HEK293 (cell line): ENCODE measurements around the gene PLP2.
A peak's percentile ranks its signal among the peaks of the same experiment; 100 is the strongest.

ENCODE experiments used
- BCL11A ChIP-seq: fragments of 450-650 bp; formaldehyde crosslinking; IDR thresholded peaks from 2 replicates; pipeline ENCODE4 v1.5.1; 2016; ENCODE audit warnings: low read depth, missing biosample characterization, missing genetic modification characterization
- BCL11B ChIP-seq: fragments of 450-650 bp; formaldehyde crosslinking; IDR thresholded peaks from 2 replicates; pipeline ENCODE4 v1.5.1; 2016; ENCODE audit warnings: low read depth, missing biosample characterization, missing genetic modification characterization
- CTCF ChIP-seq: fragments of 450-650 bp; formaldehyde crosslinking; IDR thresholded peaks from 2 replicates; pipeline ENCODE4 v1.5.1; 2016; ENCODE audit warnings: missing biosample characterization, missing genetic modification characterization
- EGR2 ChIP-seq: fragments of 450-650 bp; formaldehyde crosslinking; IDR thresholded peaks from 2 replicates; pipeline ENCODE4 v1.5.1; 2016; ENCODE audit warnings: low read depth, missing biosample characterization, missing genetic modification characterization
- GLIS2 ChIP-seq: fragments of 450-650 bp; formaldehyde crosslinking; IDR thresholded peaks from 2 replicates; pipeline ENCODE4 v1.5.1; 2016; ENCODE audit warnings: missing biosample characterization, missing genetic modification characterization
- HIC1 ChIP-seq: fragments of 450-650 bp; formaldehyde crosslinking; IDR thresholded peaks from 2 replicates; pipeline ENCODE4 v1.5.1; 2016; ENCODE audit warnings: missing biosample characterization, missing genetic modification characterization
- KLF1 ChIP-seq: fragments of 450-650 bp; formaldehyde crosslinking; IDR thresholded peaks from 2 replicates; pipeline ENCODE4 v1.5.1; 2016; ENCODE audit warnings: missing biosample characterization, missing genetic modification characterization
- KLF10 ChIP-seq: fragments of 450-650 bp; IDR thresholded peaks from 2 replicates; pipeline ENCODE4 v1.5.1; 2018; ENCODE audit warnings: missing biosample characterization, mild to moderate bottlenecking, missing genetic modification characterization
- KLF16 ChIP-seq: fragments of 450-650 bp; formaldehyde crosslinking; IDR thresholded peaks from 2 replicates; pipeline ENCODE4 v1.5.1; 2017; ENCODE audit warnings: missing biosample characterization, missing genetic modification characterization
- KLF8 ChIP-seq: fragments of 450-650 bp; formaldehyde crosslinking; IDR thresholded peaks from 2 replicates; pipeline ENCODE4 v1.5.1; 2016; ENCODE audit warnings: missing biosample characterization, missing genetic modification characterization
- KLF9 ChIP-seq: fragments of 450-650 bp; formaldehyde crosslinking; IDR thresholded peaks from 2 replicates; pipeline ENCODE4 v1.5.1; 2016; ENCODE audit warnings: missing biosample characterization, missing genetic modification characterization, low read depth
- SP2 ChIP-seq: fragments of 450-650 bp; formaldehyde crosslinking; IDR thresholded peaks from 2 replicates; pipeline ENCODE4 v1.5.1; 2016; ENCODE audit warnings: missing biosample characterization, missing genetic modification characterization
- ZBTB10 ChIP-seq: fragments of 450-650 bp; formaldehyde crosslinking; IDR thresholded peaks from 2 replicates; pipeline ENCODE4 v1.5.1; 2016; ENCODE audit warnings: missing biosample characterization, missing genetic modification characterization
- ZBTB17 ChIP-seq: fragments of 450-650 bp; formaldehyde crosslinking; IDR thresholded peaks from 2 replicates; pipeline ENCODE4 v1.5.1; 2016; ENCODE audit warnings: missing biosample characterization, missing genetic modification characterization
- ZBTB26 ChIP-seq: fragments of 450-650 bp; formaldehyde crosslinking; optimal IDR thresholded peaks from 2 replicates; pipeline ENCODE3; 2016; ENCODE audit warnings: missing biosample characterization, mild to moderate bottlenecking, missing genetic modification characterization
- ZIC2 ChIP-seq: fragments of 450-650 bp; formaldehyde crosslinking; IDR thresholded peaks from 2 replicates; pipeline ENCODE4 v1.5.1; 2016; ENCODE audit warnings: missing biosample characterization, missing genetic modification characterization
- ZNF155 ChIP-seq: fragments of 450-650 bp; formaldehyde crosslinking; IDR thresholded peaks from 2 replicates; pipeline ENCODE4 v1.5.1; 2016; ENCODE audit warnings: missing biosample characterization, missing genetic modification characterization
- ZNF18 ChIP-seq: fragments of 450-650 bp; formaldehyde crosslinking; IDR thresholded peaks from 2 replicates; pipeline ENCODE4 v1.5.1; 2016; ENCODE audit warnings: missing biosample characterization, missing genetic modification characterization
- ZNF221 ChIP-seq: fragments of 450-650 bp; formaldehyde crosslinking; IDR thresholded peaks from 2 replicates; pipeline ENCODE4 v1.5.1; 2017; ENCODE audit warnings: missing biosample characterization, missing genetic modification characterization, borderline replicate concordance
- ZNF423 ChIP-seq: fragments of 450-650 bp; formaldehyde crosslinking; IDR thresholded peaks from 2 replicates; pipeline ENCODE4 v1.5.1; 2016; ENCODE audit warnings: missing biosample characterization, missing genetic modification characterization
- ZNF510 ChIP-seq: fragments of 450-650 bp; formaldehyde crosslinking; IDR thresholded peaks from 2 replicates; pipeline ENCODE4 v1.5.1; 2018; ENCODE audit warnings: mild to moderate bottlenecking, missing genetic modification characterization, missing biosample characterization; ENCODE audit not compliant: insufficient replicate concordance
- ZNF629 ChIP-seq: fragments of 450-650 bp; formaldehyde crosslinking; IDR thresholded peaks from 2 replicates; pipeline ENCODE4 v1.5.1; 2017; ENCODE audit warnings: missing biosample characterization, missing genetic modification characterization
- ZNF654 ChIP-seq: fragments of 450-650 bp; formaldehyde crosslinking; IDR thresholded peaks from 2 replicates; pipeline ENCODE4 v1.5.1; 2016; ENCODE audit warnings: low read depth, missing biosample characterization, missing genetic modification characterization

Gene PLP2

GRCh38 chrX:49186125-49187027 lies 14.7 kb downstream of the PLP2 start, which contains the start of gene PRICKLE3 (continued):
- peak; percentile 94 for TF ChIP-seq ZIC2 (tag by site-specific recombination)
- peak; percentile 70 for TF ChIP-seq SP2 (tag by site-specific recombination)
- TF ChIP-seq KLF8: peak; percentile 30; the same call in 1 of the 2 replicates
- TF ChIP-seq ZBTB10 (tag by site-specific recombination): peak; percentile 79
- TF ChIP-seq KLF10 (tag by site-specific recombination): peak; percentile 18; the same call in 1 of the 2 replicates
- TF ChIP-seq KLF9 (tag by site-specific recombination): peak; percentile 68
- peak; percentile 44; the same call in 1 of the 2 replicates for TF ChIP-seq KLF1 (tag by site-specific recombination)
- peak; percentile 94 for TF ChIP-seq HIC1
- TF ChIP-seq GLIS2 (tag by site-specific recombination): peak; percentile 96
- TF ChIP-seq ZNF629 (tag by site-specific recombination): peak; percentile 34; the same call in 1 of the 2 replicates
- TF ChIP-seq ZNF510 (tag by site-specific recombination): no peak
- peak; percentile 34; the same call in 1 of the 2 replicates for TF ChIP-seq BCL11B (tag by site-specific recombination)
- TF ChIP-seq ZNF221 (tag by site-specific recombination): no peak
- TF ChIP-seq ZNF654 (tag by site-specific recombination): no peak
- no peak for TF ChIP-seq ZNF155 (tag by site-specific recombination)
- peak; percentile 76 for TF ChIP-seq EGR2 (tag by site-specific recombination)
- TF ChIP-seq ZNF18 (tag by site-specific recombination): no peak
- peak; percentile 74; the same call in 1 of the 2 replicates for TF ChIP-seq BCL11A (tag by site-specific recombination)
- TF ChIP-seq ZBTB17 (tag by site-specific recombination): peak; percentile 71
- peak; percentile 84 for TF ChIP-seq ZBTB26 (tag by site-specific recombination)
- TF ChIP-seq CTCF: peak; percentile 91
- peak; percentile 57; the same call in 1 of the 2 replicates for TF ChIP-seq ZNF423 (tag by site-specific recombination)
- TF ChIP-seq KLF16: peak; percentile 70; the same call in 1 of the 2 replicates
